ENCODE results near the gene P3H2. TPM values are rescaled to one million over a fixed set of nuclear protein-coding genes. Genes with fewer than 3 reads are reported as not detected.

The P3H2 gene
- total and polyA plus RNA-seq, 9 of the 15 experiments (the other 6 are each of a cell fraction or from before 2014, with no cell fraction given): 0.04 to 0.26 (median 0.22) TPM; not detected in 6

GRCh38 chr3:190070622-190071347 is 49.9 kb downstream of the P3H2 start:
- Histone ChIP-seq H3K27me3 (ENCODE audit: control insufficient read depth in 2 of 2, insufficient read depth in 2 of 2, low read length in 2 of 2) (no peaks in the 10 kb centered on the region), H3K36me3 (ENCODE audit: control insufficient read depth, insufficient read depth, low read length) (no peaks in the 10 kb centered on the region), H3K27ac (ENCODE audit: extremely low read depth, low read depth, low read length) (no peak overlapping the region), H3K4me3 (no peak overlapping the region), H3K4me2 (ENCODE audit: insufficient read depth, low read length) (no peak overlapping the region), H3K4me1 (replicated peaks in 1 of 2; ENCODE audit: control insufficient read depth in 2 of 2, insufficient read depth in 2 of 2, low read length in 2 of 2) (no peaks in the 10 kb centered on the region), H4K20me1 (replicated peaks; ENCODE audit: control insufficient read depth, insufficient read depth, low read length) (no peaks in the 10 kb centered on the region), H3K9me3 (replicated peaks; ENCODE audit: control insufficient read depth, insufficient read depth, low read depth, low read length) (no peaks in the 10 kb centered on the region), H3K9ac (ENCODE audit: insufficient read depth in 1 of 2, low read depth in 2 of 2, low read length in 2 of 2) (no peak overlapping the region), H3K79me2 (ENCODE audit: control insufficient read depth, insufficient read depth, low read length) (no peaks in the 10 kb centered on the region), H3K9me1 (ENCODE audit: control insufficient read depth, insufficient read depth, low read length) (no peaks in the 10 kb centered on the region), H2AFZ (ENCODE audit: low read depth, low read length) (no peak overlapping the region)
- ATAC-seq (no peak), DNase-seq (ENCODE audit: extremely low read depth in 1 of 4, low spot score in 3 of 4) (no peak), FAIRE-seq (no peak)
- WGBS (ENCODE audit: insufficient coverage, low coverage, missing lambda C conversion rate): 0% methylated on average over 5 of the region's 5 CpGs
- ChIA-PET POLR2A (no interaction called here), CTCF (ENCODE audit: low intra/inter-chr PET ratio) (no interaction called here)
- no TSS peak for BruUV-seq (replicated peaks)
- no peak for TF ChIP-seq HCFC1 (IDR thresholded peaks at IDR 0.05; ENCODE audit: low read depth, low read length)
- TF ChIP-seq CTBP1 (IDR thresholded peaks at IDR 0.05; ENCODE audit: borderline replicate concordance): no peak
- intact Hi-C loops (cut with micrococcal nuclease): no loop called here
- in situ Hi-C loops (cut with MboI): no loop called here

- WGBS (ENCODE audit: insufficient coverage, low coverage, missing lambda C conversion rate): 0% methylated on average over 2 of the region's 2 CpGs
- Histone ChIP-seq H3K79me2 (ENCODE audit: control insufficient read depth, insufficient read depth, low read length) (no peaks in the 10 kb centered on the region), H3K9ac (ENCODE audit: insufficient read depth in 1 of 2, low read depth in 2 of 2, low read length in 2 of 2) (no peak overlapping the region), H3K4me1 (replicated peaks in 1 of 2; ENCODE audit: control insufficient read depth in 2 of 2, insufficient read depth in 2 of 2, low read length in 2 of 2) (no peaks in the 10 kb centered on the region), H3K27ac (ENCODE audit: extremely low read depth, low read depth, low read length) (no peak overlapping the region), H3K27me3 (ENCODE audit: control insufficient read depth in 2 of 2, insufficient read depth in 2 of 2, low read length in 2 of 2) (no peaks in the 10 kb centered on the region), H3K4me3 (no peak overlapping the region), H3K36me3 (ENCODE audit: control insufficient read depth, insufficient read depth, low read length) (no peaks in the 10 kb centered on the region), H4K20me1 (replicated peaks; ENCODE audit: control insufficient read depth, insufficient read depth, low read length) (no peaks in the 10 kb centered on the region), H3K4me2 (ENCODE audit: insufficient read depth, low read length) (no peak overlapping the region), H3K9me3 (replicated peaks; ENCODE audit: control insufficient read depth, insufficient read depth, low read depth, low read length) (no peaks in the 10 kb centered on the region), H3K9me1 (ENCODE audit: control insufficient read depth, insufficient read depth, low read length) (no peaks in the 10 kb centered on the region), H2AFZ (ENCODE audit: low read depth, low read length) (no peak overlapping the region)
- ATAC-seq: no peak
- CTCF ChIA-PET (ENCODE audit: low intra/inter-chr PET ratio): no interaction called here
- POLR2A ChIA-PET: no interaction called here
- no TSS peak for BruUV-seq (replicated peaks)
- in situ Hi-C loops (cut with MboI) (no loop called here), intact Hi-C loops (cut with micrococcal nuclease) (no loop called here)
- no peak for FAIRE-seq
- DNase-seq (ENCODE audit: extremely low read depth in 1 of 4, low spot score in 3 of 4): no peak
- TF ChIP-seq RFX1 (IDR thresholded peaks at IDR 0.05) (no peak), CREB1 (IDR thresholded peaks at IDR 0.05) (no peak), CREB1 (CRISPR knock-in tag; IDR thresholded peaks at IDR 0.05) (no peak), ZNF165 (CRISPR knock-in tag; IDR thresholded peaks at IDR 0.05; ENCODE audit: borderline replicate concordance) (no peak), CREB5 (CRISPR knock-in tag; IDR thresholded peaks at IDR 0.05) (no peak), SAFB (IDR thresholded peaks at IDR 0.05; ENCODE audit: borderline replicate concordance, low read depth, low read length) (no peak), ESRRA (IDR thresholded peaks at IDR 0.05; ENCODE audit: borderline replicate concordance, low read depth) (no peak), MBD2 (IDR thresholded peaks at IDR 0.05; ENCODE audit: borderline replicate concordance, low read depth) (no peak), RAD21 (CRISPR knock-in tag; conservative IDR thresholded peaks at IDR 0.05 in 1 of 2, IDR thresholded peaks at IDR 0.05 in 1 of 2) (no peak), L3MBTL2 (IDR thresholded peaks at IDR 0.05) (no peak), NR2C1 (IDR thresholded peaks at IDR 0.05) (no peak), NR2C1 (tag; IDR thresholded peaks at IDR 0.05) (no peak)
- TF ChIP-seq, protein P1, sequence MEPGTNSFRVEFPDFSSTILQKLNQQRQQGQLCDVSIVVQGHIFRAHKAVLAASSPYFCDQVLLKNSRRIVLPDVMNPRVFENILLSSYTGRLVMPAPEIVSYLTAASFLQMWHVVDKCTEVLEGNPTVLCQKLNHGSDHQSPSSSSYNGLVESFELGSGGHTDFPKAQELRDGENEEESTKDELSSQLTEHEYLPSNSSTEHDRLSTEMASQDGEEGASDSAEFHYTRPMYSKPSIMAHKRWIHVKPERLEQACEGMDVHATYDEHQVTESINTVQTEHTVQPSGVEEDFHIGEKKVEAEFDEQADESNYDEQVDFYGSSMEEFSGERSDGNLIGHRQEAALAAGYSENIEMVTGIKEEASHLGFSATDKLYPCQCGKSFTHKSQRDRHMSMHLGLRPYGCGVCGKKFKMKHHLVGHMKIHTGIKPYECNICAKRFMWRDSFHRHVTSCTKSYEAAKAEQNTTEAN (CRISPR knock-in tag; IDR thresholded peaks at IDR 0.05): no peak
Observed at GRCh38 chr3:190065204-190065603, 55.5 kb downstream of the P3H2 start.
